Activated gamma-delta T cell (primary cell): ENCODE measurements around the gene TSGA10.
"Not testable (repeated sequence)": the region's sequence is repeated elsewhere in the genome, so short reads cannot be mapped to it uniquely, and the experiment has no call there.

ENCODE experiments used
- DNase-seq: peaks from one replicate; lab custom pipeline; 2025; lab: John Stamatoyannopoulos, UW

The TSGA10 gene

GRCh38 chr2:99067871-99068625 lies 86.7 kb downstream of the TSGA10 start:
- no peak for DNase-seq

DNA sequence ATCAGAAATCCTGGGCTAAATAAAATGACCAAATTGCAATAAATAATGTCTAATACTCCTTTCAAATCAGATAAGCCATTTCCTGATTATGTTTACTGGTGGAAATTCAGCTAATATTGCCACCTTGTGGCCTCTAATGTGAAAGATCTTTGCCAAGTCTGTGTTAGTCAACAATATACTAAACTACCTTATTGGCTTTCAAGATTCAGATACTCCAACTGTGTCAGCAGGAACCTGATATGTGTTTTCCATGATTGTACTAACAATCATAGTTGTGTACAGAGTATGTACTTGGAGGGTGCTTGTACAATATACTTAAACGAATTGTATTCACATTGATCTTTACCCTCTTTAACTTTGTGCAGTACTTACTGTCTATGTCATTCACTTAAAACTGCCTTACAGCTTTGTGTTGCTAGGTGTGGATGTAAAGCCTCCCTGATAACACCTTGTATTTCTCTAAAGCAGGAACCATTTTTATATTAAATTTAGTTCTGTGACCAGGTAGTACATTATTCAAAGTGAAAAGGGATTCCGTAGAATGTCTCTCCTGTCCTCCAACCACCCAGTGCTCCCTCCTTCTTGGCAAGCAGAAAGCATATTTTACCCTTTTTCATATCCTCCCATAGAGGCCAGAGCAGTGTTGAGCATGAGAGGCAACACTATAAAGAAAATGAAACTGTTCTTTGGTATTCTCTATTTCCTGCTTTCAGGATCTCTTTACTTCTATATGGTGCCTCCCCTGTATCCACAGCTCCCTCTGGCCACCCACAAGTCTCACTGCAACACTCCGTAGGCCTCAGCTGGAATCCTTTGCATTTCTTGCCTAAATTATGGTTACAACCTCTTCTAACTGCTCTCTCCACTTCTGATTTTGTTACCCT lies 88.4 kb downstream of the TSGA10 start:
- no peak for DNase-seq

DNA sequence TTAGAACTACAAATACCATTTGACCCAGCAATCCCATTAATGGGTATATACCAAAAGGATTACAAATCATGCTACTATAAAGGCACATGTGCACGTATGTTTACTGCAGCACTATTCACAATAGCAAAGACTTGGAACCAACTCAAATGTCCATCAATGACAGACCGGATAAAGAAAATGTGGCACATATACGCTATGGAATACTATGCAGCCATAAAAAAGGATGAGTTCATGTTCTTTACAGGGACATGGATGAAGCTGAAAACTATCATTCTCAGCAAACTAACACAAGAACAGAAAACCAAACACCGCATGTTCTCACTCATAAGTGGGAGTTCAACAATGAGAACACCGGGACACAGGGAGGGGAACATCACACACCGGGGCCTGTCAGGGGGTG lies 105.6 kb downstream of the TSGA10 start:
- not testable (repeated sequence) for DNase-seq

- not testable (repeated sequence) for DNase-seq
These were observed 113.9 kb downstream of the TSGA10 start for GRCh38 chr2:99040736-99041300.

DNA sequence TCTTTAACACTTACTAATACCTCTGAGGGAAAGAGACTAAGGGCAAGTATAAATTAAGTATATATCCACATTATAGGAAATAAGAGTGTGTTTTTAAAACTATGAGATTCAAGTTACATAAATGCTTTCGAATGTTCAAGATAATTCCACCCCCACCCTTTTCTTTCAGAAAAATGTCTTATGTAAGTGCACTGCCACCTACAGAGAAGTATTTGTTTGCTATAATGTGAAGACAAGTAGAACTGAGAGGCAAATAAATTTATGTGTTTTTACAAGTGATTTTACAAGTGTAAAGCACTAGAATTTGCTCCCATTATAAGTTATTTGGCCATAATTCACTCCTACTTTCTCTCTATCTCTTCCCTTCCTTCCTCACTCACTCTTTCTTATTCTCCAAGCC lies 118.8 kb downstream of the TSGA10 start:
- DNase-seq, result no peak

GRCh38 chr2:99032786-99033185 lies 122.0 kb downstream of the TSGA10 start:
- no peak for DNase-seq

- no peak for DNase-seq
These were observed 122.7 kb downstream of the TSGA10 start for GRCh38 chr2:99032001-99032400.

DNA sequence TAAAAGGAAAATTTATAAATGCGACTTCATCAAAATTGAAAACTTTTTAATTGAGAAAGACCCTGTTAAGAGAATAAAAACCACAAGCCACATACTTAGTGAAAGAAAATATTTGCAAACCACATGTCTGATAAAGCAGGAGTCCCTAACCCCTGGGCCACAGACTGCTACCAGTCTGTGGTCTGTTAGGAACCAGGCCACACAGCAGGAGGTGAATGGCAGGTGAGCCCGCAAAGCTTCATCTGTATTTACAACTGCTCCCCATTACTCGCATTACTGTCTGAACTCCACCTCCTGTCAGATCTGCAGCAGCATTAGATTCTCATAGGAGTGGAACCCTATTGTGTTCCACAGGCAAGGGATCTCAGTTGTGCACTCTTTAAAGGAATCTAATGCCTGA lies 123.3 kb downstream of the TSGA10 start:
- DNase-seq, result no peak

- DNase-seq, result no peak
These were observed 126.2 kb downstream of the TSGA10 start for GRCh38 chr2:99028558-99028957.

DNA sequence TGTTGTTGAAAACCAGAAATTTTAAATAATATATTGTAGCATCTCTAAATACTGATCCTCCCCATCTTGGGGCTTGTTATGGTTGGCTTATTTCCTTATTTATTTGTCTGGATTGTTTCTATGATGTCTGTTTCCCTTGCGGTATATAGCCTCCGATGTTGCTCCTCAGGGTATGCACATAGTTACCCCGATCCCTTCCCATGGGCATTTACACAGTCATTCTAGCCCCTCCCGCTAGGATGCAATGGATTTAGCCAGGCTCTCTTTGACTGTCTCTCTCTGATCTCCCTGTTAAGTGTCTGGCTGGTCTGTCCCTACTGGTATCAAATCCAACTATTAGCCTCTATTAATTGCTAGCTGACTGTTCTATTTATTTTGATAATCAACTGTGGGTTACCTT lies 126.9 kb downstream of the TSGA10 start:
- no peak for DNase-seq

- no peak for DNase-seq
These were observed 154.0 kb downstream of the TSGA10 start for GRCh38 chr2:99000708-99001107.

DNA sequence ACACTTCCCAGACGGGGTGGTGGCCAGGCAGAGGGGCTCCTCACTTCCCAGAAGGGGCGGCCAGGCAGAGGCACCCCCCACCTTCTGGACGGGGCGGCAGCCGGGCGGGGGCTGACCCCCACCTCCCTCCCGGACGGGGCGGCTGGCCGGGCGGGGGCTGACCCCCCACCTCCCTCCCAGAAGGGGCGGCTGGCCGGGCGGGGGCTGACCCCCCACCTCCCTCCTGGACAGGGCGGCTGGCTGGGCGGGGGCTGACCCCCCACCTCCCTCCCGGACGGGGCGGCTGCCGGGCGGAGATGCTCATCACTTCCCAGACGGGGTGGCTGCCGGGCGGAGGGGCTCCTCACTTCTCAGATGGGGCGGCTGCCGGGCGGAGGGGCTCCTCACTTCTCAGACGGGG lies 166.0 kb downstream of the TSGA10 start:
- DNase-seq, result peak; percentile 14

- no peak for DNase-seq
These were observed 168.7 kb downstream of the TSGA10 start for GRCh38 chr2:98985905-98986666.

DNA sequence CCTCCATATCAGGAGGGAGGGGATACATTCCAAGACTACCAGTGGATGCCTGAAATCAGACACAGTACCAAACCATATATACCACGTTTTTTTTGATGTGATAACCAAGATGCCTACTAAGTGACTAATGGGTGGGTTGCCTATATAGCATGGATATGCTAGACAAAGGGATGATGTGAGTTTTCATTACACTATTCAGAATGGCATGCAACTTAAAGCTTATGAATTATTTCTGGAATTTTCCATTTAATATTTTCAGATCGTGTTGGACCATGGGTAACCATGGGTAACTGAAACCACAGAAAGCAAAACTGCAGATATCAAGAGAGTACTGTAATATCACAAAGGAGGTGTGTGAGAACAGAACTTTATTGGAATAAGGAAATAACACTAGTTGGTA lies 179.1 kb downstream of the TSGA10 start:
- no peak for DNase-seq

- no peak for DNase-seq
These were observed 182.1 kb downstream of the TSGA10 start for GRCh38 chr2:98972582-98973167.

DNA sequence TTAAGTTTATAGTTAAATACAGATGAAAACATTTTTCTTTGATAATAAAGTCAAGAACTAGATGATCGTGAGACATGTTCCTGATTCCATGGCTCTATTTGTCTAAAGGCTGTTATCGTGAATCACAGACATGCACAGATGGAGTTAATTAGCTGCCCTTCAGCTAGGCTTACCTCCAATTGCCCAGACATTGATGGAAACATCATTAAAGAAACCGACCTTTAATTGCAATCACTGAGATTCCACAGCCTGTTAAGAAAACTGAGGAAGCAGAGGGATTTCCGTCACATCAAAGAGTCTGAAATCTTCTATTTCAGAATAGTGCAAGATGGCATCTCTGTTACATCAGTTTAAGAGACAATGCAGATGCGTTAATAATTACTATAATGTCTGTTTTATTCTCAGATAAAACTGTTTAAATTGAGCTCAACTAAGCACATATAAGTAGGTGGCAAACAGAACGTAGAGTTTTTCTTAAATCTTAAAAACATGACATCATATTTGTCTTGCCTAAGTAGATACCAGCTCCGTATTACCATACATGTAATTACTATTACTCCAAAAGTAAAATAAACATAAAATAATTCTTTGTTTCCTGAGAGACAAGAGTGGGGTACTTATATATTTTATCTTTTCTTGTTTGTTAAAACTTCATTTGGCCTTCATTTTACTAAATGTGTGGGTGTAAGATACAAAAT lies 194.8 kb downstream of the TSGA10 start:
- no peak for DNase-seq

DNA sequence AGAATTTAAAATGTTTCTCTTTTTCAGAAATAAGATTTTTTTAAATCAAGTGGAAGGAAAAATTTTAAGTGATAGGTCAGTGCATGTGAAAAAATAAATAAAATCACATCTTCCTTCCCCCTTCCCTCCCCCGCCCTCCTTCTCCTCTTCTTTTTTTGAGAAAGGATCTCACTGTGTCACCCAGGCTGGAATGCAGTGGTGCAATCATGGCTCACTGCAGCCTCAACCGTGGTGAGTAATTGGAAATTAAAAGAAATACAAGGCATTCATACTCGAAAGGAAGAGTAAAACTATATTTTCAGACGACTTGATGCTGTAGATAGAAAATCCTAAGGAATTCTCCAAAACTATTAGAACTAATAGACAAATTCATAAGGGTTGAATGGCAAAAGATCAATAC lies 201.8 kb downstream of the TSGA10 start:
- DNase-seq, result no peak

DNA sequence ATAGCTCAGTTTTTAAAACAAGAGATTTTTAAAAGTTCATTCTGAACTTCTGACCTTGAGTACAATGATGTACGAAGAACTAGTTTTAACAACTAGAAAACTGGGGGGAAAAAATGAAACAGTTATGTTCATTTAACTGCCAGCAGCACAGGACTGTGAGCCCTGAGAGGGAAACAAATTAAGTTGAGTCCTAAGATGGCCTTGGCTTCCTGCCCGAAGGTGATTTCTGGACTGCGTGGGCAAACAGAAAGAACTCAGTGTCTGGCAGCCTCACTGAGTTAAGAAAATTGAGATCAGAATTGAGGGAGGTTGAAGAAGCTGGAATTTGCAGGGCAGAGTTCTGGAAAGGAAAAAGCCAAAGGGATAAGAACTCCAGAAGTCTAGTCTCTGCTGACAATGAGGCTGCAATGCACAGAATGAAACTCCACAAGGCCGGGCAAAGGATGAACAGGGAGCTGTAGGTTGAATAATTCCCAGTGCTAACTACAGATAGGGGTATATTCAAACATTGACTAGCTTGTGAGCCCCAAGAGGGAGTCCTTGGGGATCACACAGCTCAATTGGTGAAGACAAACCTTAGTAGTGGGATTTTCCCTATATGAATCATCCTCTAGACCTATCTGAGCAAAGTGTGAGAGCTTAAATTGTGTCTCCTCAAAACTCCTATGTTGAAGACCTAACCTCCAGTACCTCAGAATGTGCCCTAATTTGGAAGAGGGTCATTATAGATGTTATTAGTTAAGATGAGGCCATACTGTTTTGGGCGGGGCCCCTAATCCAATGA lies 205.6 kb downstream of the TSGA10 start:
- no peak for DNase-seq

DNA sequence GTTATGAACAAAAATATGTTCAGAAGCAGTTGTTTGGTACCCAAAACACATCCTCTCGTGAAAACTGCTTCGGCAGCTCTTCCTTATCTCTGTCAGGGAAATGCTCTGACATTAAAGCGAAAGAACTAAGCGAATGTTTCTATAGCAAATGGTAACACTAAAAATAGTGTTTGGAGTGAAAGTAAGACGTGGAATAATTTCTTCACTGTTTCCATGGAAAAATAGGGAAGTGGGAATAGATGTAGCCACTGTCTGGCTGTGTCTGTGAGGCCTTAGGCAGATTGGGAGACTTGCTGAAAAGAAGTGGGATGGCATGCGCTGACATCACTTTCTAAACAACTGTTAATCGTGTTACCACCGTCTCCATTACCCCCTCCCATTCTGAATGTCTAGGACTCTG lies 207.2 kb downstream of the TSGA10 start:
- DNase-seq, result no peak
